Measurements from ENCODE around the gene ZIC4. TPM values are rescaled to one million over a fixed set of nuclear protein-coding genes. Genes with fewer than 3 reads are reported as not detected.

Gene ZIC4
- not detected for total RNA-seq
- polyA plus RNA-seq: not detected
- long read RNA-seq, donor 1: 0 reads
- long read RNA-seq, donor 2: 0 reads
- long read RNA-seq, donor 3: 0 reads

DNA sequence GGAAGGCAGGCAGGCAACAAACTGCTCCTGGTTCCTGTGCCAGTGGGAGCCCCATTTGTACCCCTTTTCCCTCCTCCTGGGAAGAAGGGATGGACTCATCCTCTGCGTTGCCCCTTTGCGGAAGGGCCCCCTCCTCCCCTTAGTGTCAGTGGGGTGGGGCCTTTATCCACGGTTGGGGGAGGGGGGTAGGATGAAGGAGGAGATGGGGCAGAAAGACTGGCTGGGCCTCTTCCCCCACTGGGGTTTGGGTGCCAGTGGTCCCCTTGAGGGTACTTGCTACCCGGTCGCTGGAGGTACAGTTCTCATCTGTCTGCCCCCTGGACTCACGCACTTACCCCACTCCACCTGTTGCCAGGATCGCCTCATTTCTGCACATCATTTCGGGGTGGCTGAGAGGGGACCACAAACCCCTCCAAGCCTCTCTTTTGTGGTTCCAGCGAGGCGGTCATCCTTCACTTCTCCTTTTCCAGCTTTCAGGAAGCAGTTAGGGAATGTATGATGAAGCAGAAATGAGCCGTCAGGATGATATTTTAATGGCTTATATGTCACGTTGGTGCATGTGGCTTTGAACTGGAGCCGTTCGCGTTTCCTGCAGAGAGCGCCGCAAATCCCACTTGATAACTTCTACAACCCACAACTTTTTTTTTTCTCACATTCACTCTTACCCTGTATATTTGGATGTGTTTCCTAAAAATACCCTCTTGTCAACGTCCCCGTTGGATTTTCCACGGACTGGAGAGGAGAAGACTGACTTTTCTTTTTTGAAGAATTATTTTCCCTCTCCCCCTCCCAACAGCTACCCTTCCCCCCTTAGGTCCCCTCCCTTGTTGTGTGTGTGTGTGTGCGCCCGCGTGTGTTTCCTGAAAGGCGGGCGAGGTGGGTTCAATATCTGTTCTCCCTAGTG, at the start of gene ZIC4:
TSS of gene ZIC4 (minus strand) at position 516 of the 904 bp plus-strand sequence. CDS start 3,746 bp downstream, outside the sequence.
- WGBS, 4 donors: 3 to 6% (median 5%) methylated on average over 25 of the region's 25 CpGs
- ATAC-seq (no peak), DNase-seq (no peak)
- Histone ChIP-seq H3K27me3 (peaks cover 71 to 100% (median 96%) of the 10 kb centered on the region in 9 donors), H3K4me3 (no peak within 1 kb of the TSS), H3K36me3 (no peaks in the 10 kb centered on the region), H3K9me3 (no peaks in the 10 kb centered on the region), H3K4me1 (peaks cover 0 to 27% (median 17%) of the 10 kb centered on the region in 12 donors), H3K27ac (no peak within 1 kb of the TSS)
- TF ChIP-seq, protein P1, sequence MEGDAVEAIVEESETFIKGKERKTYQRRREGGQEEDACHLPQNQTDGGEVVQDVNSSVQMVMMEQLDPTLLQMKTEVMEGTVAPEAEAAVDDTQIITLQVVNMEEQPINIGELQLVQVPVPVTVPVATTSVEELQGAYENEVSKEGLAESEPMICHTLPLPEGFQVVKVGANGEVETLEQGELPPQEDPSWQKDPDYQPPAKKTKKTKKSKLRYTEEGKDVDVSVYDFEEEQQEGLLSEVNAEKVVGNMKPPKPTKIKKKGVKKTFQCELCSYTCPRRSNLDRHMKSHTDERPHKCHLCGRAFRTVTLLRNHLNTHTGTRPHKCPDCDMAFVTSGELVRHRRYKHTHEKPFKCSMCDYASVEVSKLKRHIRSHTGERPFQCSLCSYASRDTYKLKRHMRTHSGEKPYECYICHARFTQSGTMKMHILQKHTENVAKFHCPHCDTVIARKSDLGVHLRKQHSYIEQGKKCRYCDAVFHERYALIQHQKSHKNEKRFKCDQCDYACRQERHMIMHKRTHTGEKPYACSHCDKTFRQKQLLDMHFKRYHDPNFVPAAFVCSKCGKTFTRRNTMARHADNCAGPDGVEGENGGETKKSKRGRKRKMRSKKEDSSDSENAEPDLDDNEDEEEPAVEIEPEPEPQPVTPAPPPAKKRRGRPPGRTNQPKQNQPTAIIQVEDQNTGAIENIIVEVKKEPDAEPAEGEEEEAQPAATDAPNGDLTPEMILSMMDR (IDR thresholded peaks at IDR 0.05): no peak
- no peak for TF ChIP-seq POLR2A (IDR thresholded peaks at IDR 0.05)
- intact Hi-C loops (cut with DNase I): no loop called here

DNA sequence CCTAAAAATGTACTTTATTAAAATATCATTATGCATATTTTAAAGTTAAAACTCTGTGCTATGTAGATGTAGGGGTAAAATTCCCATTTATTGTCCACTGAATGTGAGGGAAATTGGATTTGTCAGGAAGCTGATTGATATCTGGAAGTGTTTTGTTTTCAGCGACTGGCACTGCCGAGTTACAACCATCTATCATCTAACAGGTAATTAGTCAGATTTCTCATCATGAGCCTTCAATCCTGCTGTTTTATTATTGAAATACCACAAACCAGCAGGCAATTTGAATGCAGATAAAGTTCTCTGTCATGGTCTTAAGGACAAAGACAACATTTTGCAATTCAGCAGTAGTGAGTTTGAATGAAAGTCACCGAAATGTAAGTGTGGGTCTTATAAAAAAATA, 43.3 kb upstream of the ZIC4 start:
- Histone ChIP-seq H3K4me1 (no peaks in the 10 kb centered on the region), H3K36me3 (no peaks in the 10 kb centered on the region), H3K9me3 (no peaks in the 10 kb centered on the region), H3K4me3 (no peak overlapping the region), H3K27ac (no peak overlapping the region), H3K27me3 (peaks cover 0 to 23% (median 0%) of the 10 kb centered on the region in 9 donors)
- TF ChIP-seq, protein P1 (IDR thresholded peaks at IDR 0.05): no peak
- no peak for TF ChIP-seq POLR2A (IDR thresholded peaks at IDR 0.05)
- DNase-seq (no peak), ATAC-seq (no peak)
- 20 to 26% (median 24%) methylated on average over 3 of the region's 3 CpGs for WGBS, 4 donors
- intact Hi-C loops (cut with DNase I): no loop called here

DNA sequence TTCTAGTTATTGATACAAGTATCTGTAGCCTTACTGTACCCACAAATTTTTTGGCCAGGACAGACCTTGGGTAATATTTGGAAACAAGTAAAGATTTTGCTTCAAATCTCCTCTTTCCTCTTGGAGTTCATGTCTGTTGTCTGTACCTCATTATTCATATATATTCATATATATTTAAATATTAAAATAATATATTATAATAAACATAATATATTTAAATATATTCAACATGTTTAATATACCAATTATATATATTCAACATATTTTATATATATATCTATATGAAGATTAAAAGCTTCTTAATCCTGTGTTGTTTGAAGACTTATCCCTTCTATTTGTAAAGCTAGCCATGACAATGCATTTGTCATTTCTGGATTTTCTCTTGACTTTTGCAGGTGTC, 40.9 kb upstream of the ZIC4 start:
- DNase-seq (no peak), ATAC-seq (no peak)
- H3K9me3 ChIP-seq: no peaks in the 10 kb centered on the region
- intact Hi-C loops (cut with DNase I): no loop called here
- no peak overlapping the region for H3K4me3 ChIP-seq
- H3K27me3 ChIP-seq: peaks cover 0 to 23% (median 0%) of the 10 kb centered on the region in 9 donors
- H3K4me1 ChIP-seq: no peaks in the 10 kb centered on the region
- TF ChIP-seq, protein P1 (IDR thresholded peaks at IDR 0.05): no peak
- no peak for TF ChIP-seq POLR2A (IDR thresholded peaks at IDR 0.05)
- no peak overlapping the region for H3K27ac ChIP-seq
- no peaks in the 10 kb centered on the region for H3K36me3 ChIP-seq

DNA sequence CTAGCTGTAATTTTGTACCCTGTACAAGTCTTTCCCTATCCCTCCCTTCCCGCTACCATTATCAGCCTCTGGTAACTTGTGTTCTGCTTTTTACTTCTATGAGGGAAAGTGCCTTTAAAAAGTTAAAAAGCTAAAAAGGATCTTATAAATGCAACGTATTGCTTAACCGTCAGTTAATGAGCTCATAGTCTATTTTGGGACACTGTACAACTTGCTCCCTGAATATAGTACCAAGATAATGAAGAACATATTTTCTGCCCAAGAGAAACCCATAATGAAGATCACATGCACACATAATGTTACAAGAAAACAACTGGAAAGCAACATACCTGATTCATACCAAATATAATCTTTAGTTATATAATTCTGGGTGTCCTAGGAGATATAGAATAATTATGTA, 25.4 kb upstream of the ZIC4 start:
- intact Hi-C loops (cut with DNase I): no loop called here
- no peak for DNase-seq
- no peak for TF ChIP-seq POLR2A (IDR thresholded peaks at IDR 0.05)
- TF ChIP-seq, protein P1 (IDR thresholded peaks at IDR 0.05): no peak
- 40 to 47% (median 44%) methylated on average over 3 of the region's 3 CpGs for WGBS, 4 donors
- no peak for ATAC-seq
- Histone ChIP-seq H3K9me3 (no peaks in the 10 kb centered on the region), H3K4me1 (no peaks in the 10 kb centered on the region), H3K27me3 (peaks cover 0 to 54% (median 16%) of the 10 kb centered on the region in 9 donors), H3K36me3 (no peaks in the 10 kb centered on the region), H3K27ac (no peak overlapping the region), H3K4me3 (no peak overlapping the region)

All from heart left ventricle (tissue), 16 donors.